Inflammatory macrophage (primary cell): ENCODE data around the gene BGLAP.
"Not testable (repeated sequence)": the region's sequence is repeated elsewhere in the genome, so short reads cannot be mapped to it uniquely, and the experiment has no call there.

ENCODE experiments used
- DNase-seq, 2 donors: peaks; one replicate each; pipeline ENCODE4 v3.0.0-alpha.2; 2020 to 2022
- total RNA-seq, 18 experiments: gene quantifications; one replicate each; lab custom pipeline; 2026; ENCODE audit warnings: mixed read lengths in 6 of 18, inconsistent platforms in 2 of 18; lab: John Stamatoyannopoulos, UW

The BGLAP gene
- total RNA-seq = 0 to 0.12 (median 0.02) reads per million in 18 experiments

DNA sequence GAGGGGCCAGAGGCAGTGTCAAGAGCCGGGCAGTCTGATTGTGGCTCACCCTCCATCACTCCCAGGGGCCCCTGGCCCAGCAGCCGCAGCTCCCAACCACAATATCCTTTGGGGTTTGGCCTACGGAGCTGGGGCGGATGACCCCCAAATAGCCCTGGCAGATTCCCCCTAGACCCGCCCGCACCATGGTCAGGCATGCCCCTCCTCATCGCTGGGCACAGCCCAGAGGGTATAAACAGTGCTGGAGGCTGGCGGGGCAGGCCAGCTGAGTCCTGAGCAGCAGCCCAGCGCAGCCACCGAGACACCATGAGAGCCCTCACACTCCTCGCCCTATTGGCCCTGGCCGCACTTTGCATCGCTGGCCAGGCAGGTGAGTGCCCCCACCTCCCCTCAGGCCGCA, at the start of gene BGLAP:
Gene BGLAP, plus strand, starts transcription at position 259 of the 400 bp plus-strand sequence. Its CDS starts 48 bp downstream, at position 307.
- DNase-seq = no peak

DNA sequence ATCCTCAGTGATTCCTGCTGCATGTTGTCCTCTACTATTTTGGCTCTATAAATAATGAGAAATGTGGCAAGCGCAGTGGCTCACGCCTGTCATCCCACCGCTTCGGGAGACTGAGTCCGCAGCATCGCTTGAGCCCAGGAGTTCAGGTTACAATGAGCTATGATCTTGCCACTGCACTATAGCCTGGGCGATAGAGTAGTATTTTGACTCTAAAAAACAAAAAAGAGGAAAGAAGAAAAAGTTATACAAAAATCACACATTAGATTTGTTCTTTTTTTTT, 48.8 kb upstream of the BGLAP start:
- DNase-seq = no peak

DNA sequence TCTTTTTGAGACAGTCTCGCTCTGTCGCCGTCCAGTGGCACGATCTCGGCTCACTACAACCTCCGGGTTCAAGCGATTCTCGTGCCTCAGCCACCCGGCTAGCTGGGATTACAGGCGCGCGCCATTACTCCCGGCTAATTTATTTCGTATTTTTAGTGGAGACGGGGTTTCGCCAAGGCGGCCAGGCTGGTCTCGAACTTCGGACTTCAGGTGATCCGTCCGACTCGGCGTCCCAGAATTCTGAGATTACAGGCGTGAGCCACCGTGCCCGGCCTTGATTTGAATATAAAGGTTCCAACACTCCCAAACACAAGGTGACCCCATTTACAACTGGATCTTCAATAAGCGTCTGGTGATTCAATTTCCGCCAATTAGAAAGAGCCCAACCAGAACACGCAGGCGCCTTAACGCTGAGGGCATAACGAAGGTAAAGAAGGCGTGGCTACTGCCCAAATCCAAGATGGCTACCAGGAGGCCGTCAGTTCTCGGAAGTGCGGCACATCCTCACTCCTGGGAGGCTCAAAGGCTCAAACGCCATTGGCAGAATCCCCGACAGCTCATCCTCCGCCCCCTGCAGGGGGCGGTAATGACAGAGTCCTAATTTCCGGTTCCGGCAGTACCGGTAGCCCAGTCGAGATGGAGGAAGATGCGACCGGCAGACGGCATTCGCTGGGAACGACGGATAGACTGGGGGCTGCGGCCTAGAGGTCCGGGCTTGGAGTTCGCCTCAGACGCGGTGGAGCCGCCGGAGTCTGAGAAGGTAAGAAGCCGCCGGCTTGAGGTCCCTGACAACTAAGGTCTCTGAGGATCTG, 48.3 kb upstream of the BGLAP start, which contains the start of gene SLC25A44:
Gene SLC25A44, plus strand, starts transcription at position 617 of the 812 bp plus-strand sequence. CDS start 5,744 bp downstream, outside the sequence.
- DNase-seq = peak; percentile 99 to 100

DNA sequence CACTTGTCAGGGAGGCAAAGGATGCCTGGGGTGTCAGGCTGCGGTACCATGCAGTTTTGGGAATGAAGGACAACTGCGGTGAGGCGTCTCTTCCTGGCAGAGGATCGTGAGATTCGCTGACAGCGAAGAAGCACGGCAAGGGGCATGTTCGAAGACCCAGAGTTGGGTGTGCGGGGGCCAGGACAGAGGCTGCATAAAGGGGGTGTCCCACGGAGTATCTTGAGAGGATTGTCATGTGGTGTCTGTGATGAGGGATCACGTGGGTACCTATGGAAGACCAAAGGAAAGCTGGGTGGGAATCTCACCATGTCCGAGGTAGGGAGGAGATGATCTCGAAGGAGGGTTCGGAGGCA, 47.7 kb upstream of the BGLAP start:
- no peak for DNase-seq

DNA sequence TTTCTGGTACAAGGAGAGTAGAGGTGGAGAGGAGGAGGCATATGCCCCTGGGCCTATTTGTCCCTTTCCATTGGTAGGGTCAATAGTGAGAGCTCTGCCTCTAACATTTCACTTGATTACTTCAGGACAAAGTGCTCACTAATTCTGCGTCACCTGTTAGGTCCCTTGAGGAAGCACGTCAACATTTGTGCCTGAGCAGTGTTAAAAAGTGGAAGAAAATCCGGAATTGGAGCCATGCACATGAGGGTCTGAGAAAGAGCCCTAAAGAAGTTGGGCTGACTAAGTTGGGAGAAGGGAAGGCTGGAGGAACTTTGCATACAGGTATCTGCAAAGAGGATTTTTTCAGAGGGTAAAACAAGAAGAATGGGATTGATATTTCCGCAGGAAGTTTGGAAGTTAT, 46.1 kb upstream of the BGLAP start:
- DNase-seq = no peak

DNA sequence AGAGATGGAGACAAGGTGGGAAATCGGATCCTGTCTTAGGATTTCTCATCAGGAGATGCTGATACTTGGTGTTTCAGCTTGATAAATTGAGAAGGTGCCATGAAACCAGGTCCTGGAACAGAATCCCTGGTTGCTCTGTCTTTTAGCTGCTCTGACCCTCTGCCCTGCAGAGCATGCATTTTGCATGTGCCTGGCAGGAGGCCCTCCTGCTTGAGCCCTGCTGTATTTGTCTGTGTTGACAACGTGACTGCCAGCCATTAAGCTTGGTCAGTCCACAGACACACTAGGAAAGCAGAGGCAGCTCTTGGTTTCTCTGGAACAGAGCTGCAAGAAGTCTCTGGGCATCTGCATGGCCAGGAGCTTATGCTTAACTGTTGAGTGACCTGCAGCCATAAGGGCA, 45.5 kb upstream of the BGLAP start:
- no peak for DNase-seq

DNA sequence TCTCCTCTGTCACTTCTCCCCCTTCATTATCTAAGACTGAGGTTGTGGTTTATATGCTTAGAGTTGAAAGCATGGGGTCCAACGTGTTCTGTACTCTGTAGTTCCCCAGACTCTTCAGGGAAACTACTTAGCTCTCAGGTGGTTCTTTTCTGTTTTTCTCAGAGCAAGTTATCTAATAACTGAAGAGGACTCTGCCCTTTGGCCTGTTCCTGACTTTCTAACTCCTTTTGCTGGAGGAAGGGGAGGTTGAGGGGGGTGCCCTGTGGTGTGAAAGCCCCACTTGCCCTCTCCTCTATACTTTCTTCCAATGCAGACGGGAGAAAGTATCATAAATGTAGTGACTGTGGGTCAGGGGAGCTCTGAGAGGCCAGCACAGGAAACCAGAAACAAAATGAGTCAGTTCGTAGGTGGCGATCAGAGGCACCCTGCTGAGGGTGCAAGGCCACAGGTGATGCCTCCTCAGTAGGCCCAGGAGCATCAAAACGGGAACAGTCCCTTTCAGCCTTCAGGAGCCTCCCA, 43.1 kb upstream of the BGLAP start:
- no peak for DNase-seq

DNA sequence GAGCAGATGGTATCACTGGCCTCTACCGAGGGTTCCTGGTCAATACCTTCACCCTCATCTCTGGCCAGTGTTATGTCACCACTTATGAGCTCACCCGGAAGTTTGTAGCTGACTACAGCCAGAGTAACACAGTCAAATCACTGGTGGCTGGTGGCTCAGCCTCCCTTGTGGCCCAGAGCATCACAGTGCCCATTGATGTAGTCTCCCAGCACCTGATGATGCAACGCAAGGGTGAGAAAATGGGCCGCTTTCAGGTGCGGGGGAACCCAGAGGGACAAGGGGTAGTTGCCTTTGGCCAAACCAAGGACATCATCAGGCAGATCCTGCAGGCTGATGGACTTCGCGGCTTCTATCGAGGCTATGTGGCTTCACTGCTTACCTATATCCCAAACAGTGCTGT, 41.9 kb upstream of the BGLAP start:
- no peak for DNase-seq

DNA sequence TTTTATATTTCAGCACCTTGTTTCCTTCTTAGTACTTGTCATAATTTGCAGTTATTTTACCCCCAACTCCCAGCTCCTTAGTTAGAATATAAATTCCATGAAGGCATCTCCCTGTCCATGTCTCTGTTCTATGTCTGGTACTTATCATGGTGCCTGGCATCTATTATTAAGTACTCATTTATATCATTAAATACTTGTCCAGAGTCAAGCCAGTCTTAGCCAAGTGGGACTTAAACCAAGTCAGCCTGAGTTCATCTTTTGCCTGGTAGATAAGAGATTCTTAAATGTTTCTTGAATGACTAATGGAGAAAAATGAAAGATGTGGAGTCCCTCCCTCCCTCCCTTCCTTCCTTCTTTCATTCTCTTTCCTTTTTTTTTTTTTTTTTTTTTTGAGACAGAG, 38.7 kb upstream of the BGLAP start:
- no peak for DNase-seq

DNA sequence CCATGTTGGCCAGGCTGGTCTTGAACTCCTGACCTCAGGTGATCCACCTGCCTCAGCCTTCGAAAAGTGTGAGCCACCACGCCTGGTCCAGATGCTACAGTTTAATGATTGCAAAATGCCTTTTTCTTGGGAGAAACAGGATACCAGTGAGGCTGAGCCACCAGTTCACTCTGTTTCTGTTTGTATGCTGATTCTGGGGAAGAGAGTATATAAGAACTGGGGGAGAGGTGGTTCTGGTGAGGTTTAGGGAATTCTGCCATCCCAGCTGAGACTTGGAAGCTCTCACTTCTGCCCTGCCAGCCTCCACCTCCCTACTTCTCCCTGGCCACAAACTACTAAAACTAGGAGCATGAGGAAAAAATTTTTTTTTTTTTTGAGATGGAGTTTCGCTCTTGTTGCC, 37.3 kb upstream of the BGLAP start:
- no peak for DNase-seq

DNA sequence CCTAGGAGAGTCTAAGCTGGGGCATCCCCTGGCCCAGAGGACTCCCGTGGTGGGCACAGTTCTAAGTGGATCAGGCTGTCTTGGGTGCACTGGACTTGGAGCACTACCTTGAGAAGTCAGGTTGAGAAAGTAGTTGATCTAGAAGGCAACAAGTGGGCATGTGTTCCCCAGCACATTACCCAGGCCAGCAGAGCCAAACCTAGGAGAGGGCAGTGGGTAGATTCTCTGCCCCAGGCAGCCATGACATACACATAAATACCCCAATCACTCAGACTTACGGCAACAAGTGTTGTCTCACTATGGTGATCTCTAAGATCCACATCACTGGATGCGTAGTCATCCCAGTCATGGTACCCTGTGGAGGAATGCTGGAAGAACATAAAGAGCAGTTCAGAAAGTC, 30.7 kb upstream of the BGLAP start:
- no peak for DNase-seq

DNA sequence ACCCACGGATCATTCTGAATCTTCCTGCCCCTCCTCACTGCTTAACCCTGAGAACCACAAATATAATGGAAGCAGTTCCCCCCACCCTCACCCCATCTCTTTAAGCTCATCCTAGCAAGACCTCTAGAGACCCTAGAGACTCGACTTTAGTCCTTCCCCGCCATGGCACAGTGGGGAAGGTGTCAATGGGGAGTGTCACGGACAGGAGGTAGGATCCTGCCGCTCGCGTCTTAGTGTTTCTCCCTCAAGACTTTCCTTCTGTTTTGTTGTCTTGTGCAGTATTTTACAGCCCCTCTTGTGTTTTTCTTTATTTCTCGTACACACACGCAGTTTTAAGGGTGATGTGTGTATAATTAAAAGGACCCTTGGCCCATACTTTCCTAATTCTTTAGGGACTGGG, 29.9 kb upstream of the BGLAP start:
- no peak for DNase-seq

DNA sequence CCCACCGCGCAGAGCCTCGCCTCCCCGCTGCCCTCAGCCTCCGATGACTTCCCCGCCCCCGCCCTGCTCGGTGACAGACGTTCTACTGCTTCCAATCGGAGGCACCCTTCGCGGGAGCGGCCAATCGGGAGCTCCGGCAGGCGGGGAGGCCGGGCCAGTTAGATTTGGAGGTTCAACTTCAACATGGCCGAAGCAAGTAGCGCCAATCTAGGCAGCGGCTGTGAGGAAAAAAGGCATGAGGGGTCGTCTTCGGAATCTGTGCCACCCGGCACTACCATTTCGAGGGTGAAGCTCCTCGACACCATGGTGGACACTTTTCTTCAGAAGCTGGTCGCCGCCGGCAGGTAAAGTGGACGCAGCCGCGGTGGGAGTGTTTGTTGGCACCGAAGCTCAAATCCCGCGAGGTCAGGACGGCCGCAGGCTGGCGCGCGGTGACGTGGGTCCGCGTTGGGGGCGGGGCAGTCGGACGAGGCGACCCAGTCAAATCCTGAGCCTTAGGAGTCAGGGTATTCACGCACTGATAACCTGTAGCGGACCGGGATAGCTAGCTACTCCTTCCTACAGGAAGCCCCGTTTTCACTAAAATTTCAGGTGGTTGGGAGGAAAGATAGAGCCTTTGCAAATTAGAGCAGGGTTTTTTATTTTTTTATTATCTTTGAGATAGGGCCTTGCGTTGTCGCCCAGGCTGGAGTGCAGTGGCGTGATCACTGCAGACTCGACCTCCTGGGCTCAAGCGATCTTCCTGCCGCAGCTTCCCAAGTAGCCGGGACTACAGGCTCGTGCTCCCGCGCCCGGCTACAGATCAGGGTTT, 28.9 kb upstream of the BGLAP start, which contains the start of gene PMF1:
Gene PMF1, plus strand, starts transcription at position 175 of the 811 bp plus-strand sequence. Its CDS starts 9 bp downstream, at position 184.
- DNase-seq = peak; percentile 97

DNA sequence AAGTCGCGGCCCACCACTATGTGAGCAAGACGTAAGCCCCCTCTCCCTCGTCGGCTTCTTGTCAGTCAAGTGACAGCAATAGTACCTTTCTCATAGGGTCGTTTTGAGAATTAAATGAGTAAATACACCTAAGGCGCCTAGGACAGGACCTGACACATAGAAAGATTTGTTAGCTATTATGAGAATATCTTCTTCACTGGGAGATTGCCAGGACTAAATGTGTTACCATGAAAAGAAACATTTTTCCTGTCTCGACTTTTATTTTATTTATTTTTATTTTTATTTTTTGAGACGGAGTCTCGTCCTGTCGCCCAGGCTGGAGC, 28.4 kb upstream of the BGLAP start:
- DNase-seq = no peak

DNA sequence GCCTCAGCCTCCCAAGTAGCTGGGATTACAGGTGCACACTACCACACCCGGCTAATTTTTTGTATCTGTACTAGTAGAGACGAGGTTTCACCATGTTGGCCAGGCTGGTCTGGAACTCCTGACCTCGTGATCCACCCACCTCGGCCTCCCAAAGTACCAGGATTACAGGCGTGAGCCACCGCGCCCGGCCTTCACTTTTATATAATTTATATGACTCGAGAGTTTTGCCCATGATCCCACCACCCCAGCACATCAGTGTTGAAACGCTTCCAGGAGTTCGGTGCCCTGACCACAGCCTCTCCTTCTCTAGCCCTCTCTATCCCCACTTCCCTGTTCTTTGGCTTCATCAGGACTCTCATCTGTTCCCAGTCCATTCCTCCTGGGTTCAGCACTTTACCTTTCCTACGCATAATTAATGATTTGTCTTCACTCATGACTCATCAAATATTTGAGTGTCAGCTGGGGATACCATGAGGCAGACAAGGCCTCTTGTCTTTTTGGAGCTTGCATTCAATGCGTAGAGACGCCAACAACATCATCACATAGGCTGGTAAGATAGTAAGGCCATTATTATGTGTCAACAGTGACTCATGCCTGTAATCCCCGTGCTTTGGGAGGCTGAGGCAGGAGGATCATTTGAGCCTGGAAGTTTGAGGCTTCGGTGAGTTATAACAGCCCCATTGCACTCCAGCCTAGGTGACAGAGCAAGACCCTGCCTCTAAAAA, 27.8 kb upstream of the BGLAP start:
- peak in 1 of 2 donors; percentile 3 for DNase-seq

DNA sequence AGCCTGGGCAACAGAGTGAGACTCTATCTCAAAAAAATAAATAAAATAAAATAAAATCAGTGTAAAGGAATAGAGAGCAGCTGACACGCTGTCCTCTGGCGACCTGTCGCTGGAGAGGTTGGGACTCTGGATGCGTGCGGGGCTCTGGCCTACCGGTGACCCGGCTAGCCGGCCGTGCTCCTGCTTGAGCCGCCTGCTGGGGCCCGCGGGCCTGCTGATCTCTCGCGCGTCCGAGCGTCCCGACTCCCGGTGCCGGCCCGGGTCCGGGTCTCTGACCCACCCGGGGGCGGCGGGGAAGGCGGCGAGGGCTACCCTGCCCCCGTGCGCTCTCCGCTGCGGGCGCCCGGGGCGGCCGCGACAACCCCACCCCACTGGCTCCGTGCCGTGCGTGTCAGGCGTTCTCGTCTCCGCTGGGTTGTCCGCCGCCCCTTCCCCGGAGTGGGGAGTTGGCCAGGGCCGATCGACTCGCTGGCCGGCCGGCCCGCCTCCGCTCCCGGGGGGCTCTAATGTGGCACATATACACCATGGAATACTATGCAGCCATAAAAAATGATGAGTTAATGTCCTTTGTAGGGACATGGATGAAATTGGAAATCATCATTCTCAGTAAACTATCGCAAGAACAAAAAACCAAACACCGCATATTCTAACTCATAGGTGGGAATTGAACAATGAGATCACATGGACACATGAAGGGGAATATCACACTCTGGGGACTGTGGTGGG, 25.5 kb upstream of the BGLAP start:
- DNase-seq = not testable (repeated sequence)

DNA sequence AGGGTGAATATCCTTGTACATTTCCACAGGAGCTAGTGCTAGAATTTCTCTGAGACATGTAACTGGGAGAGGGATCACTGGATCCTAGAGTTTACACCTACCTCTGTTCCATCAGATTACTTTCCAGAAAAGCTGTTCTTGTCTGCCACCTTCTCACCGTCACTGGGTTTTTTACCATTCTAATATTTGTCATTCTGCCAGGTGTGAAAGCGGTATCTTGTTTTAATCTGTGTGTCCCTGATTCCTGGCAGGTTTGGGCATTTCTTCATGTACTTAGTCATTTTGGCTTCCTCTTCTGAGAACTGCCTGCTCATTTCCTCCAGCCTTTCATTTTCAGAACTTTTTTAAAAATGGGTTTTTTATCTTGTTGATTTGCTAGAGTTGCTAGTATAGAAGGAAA, 24.1 kb upstream of the BGLAP start:
- peak; percentile 15 to 29 for DNase-seq

DNA sequence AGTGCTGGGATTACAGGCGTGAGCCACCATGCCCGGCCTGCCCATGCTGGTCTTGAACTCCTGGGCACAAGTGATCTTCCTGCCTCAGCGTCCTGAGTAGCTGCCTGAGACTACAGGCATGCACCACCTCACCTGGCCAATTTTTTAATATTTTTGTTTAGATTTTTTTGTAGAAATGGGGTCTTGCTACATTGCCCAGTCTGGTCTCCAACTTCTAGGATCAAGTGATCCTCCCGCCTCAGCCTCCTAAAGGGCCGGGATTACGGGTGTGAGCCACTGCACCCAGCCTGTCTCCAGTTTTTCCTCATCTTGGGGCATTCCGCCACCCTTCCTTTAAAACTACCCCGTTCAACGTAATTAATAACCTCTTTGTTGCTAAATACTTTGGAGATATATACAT, 21.8 kb upstream of the BGLAP start:
- no peak for DNase-seq

DNA sequence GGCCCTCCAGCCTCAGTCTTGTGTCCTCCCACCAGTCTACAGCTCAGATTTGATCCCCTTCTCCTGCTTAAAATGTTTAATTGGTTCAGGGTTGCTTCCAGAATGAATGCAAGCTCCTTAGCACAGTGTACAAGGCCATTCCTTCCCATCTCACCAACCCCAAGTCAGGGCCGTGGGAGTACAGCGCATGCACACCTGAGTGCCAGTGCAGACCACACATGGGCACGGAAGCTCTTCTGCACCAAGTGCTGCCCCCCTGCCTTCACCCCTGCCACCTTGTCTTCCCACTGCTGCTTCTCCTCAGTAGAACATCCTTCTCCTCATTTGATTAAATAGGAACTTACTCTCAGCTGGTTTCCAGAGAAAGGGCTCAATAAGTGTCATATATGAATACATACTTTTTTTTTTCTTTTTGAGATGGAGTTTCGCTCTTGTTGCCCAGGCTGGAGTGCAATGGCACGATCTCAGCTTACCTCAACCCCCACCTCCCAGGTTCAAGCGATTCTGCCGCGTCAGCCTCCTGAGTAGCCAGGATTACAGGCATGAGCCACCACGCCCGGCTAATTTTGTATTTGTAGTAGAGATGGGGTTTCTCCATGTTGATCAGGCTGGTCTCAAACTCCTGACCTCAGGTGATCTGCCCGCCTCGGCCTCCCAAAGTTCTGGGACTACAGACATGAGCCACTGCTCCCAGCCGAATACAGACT, 19.8 kb upstream of the BGLAP start:
- DNase-seq = no peak

DNA sequence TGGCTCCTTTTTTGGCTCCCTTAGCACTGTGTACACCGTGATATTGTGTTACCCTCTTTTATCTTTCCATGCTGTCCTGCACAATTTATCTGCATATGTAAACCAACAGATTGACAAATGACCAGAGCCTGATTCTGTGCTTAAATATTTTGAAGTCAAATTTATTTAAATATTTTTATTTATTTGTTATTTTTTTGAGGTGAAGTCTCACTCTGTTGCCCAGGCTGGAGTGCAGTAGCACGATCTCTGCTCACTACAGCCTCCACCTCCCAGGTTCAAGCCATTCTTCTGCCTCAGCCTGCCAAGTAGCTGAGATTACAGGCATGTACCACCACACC, 16.3 kb upstream of the BGLAP start:
- no peak for DNase-seq

DNA sequence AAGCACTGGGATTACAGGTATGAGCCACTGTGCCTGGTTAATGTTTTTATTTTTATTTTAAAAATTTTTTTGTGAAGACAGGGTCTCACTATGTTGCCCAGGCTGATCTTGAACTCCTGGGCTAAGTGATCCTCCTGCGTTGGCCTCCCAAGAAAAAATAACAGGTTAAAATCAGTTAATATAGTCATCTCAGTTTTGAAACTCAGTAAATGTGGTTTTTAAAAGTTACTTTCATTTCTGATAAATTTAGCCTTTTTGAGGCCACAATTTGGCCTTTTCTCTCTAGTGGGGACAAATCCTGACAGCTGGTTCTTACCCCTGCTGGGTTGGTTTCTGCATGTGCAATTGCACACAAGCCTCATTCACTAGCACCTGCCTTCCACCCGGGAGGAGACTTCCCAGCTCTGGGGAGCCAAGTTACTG, 15.9 kb upstream of the BGLAP start:
- DNase-seq = no peak

DNA sequence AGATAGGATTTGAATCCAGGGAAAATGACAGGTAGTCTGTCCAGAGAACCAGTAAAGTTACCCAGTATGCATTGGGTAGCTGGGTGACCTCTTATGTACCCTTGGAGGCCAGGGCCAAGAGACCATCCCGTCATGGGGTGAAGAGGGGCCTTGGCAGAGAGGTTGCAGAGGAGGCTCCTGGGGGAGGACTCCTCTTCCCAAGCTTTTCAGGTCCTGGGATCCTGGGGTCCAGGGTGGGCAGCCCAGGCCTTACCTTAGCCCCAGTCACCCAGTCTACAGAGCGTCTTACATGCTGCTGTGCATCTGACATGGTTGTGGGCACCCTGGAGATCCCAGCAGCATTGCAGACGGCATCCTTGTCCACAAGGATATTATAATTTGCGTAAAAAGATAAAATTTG, 15.2 kb upstream of the BGLAP start:
- DNase-seq = no peak
